H9 (cell line): ENCODE results near the gene GRK4. TPM values are rescaled to one million over a fixed set of nuclear protein-coding genes. Genes with fewer than 3 reads are reported as not detected.
"Not testable (repeated sequence)": the region's sequence is repeated elsewhere in the genome, so short reads cannot be mapped to it uniquely, and the experiment has no call there.

ENCODE experiments used
- DNase-seq: peaks from one replicate; pipeline ENCODE4 v3.0.0-alpha.2; 2017
- H2AFZ ChIP-seq: one replicate; pipeline ENCODE4 v1.6.1; 2013; ENCODE audit warnings: mild to moderate bottlenecking, low read length, control low read depth, moderate library complexity
- H2AK5ac ChIP-seq: 2 replicates; pipeline ENCODE4 v1.6.1; 2013; ENCODE audit warnings: low read length, control low read depth, mixed read lengths; ENCODE audit not compliant: insufficient read length
- H2BK120ac ChIP-seq: one replicate; pipeline ENCODE4 v1.6.1; 2013; ENCODE audit warnings: low read depth, mild to moderate bottlenecking, low read length, control low read depth, inconsistent platforms; ENCODE audit not compliant: poor library complexity, severe bottlenecking
- H2BK12ac ChIP-seq: 2 replicates; pipeline ENCODE4 v1.6.1; 2013; ENCODE audit warnings: low read length, control low read depth, mixed read lengths, low read depth; ENCODE audit not compliant: insufficient read length
- H2BK15ac ChIP-seq: 2 replicates; pipeline ENCODE4 v1.6.1; 2013; ENCODE audit warnings: low read depth, low read length, control low read depth
- H2BK20ac ChIP-seq: one replicate; pipeline ENCODE4 v1.6.1; 2013; ENCODE audit warnings: low read depth, mild to moderate bottlenecking, low read length, control low read depth, inconsistent platforms; ENCODE audit not compliant: poor library complexity, severe bottlenecking
- H2BK5ac ChIP-seq: 2 replicates; pipeline ENCODE4 v1.6.1; 2013; ENCODE audit warnings: low read length, control low read depth, mixed read lengths; ENCODE audit not compliant: insufficient read length
- H3K14ac ChIP-seq: 2 replicates; pipeline ENCODE4 v1.6.1; 2013; ENCODE audit warnings: low read length, control low read depth; ENCODE audit not compliant: insufficient read depth
- H3K18ac ChIP-seq: 2 replicates; pipeline ENCODE4 v1.6.1; 2013; ENCODE audit warnings: low read depth, mild to moderate bottlenecking, mixed read lengths, low read length, control low read depth; ENCODE audit not compliant: insufficient read length
- H3K23ac ChIP-seq: 2 replicates; pipeline ENCODE4 v1.6.1; 2013; ENCODE audit warnings: low read length, control low read depth, mixed read lengths, low read depth; ENCODE audit not compliant: insufficient read length
- H3K23me2 ChIP-seq: 2 replicates; pipeline ENCODE4 v1.6.1; 2013; ENCODE audit warnings: low read depth, mild to moderate bottlenecking, mixed read lengths, low read length, control low read depth; ENCODE audit not compliant: insufficient read length, poor library complexity, severe bottlenecking
- H3K27ac ChIP-seq: 2 replicates; pipeline ENCODE4 v1.5.1; 2013; ENCODE audit warnings: low read length, control low read depth, mixed read lengths, low read depth; ENCODE audit not compliant: insufficient read length
- H3K27me3 ChIP-seq: 2 replicates; pipeline ENCODE4 v1.6.1; 2013; ENCODE audit warnings: low read length, control low read depth, inconsistent platforms; ENCODE audit not compliant: insufficient read depth
- H3K4ac ChIP-seq: 2 replicates; pipeline ENCODE4 v1.6.1; 2013; ENCODE audit warnings: low read depth, mild to moderate bottlenecking, control low read depth, inconsistent platforms, low read length, moderate library complexity
- H3K4me1 ChIP-seq: 2 replicates; pipeline ENCODE4 v1.6.1; 2013; ENCODE audit warnings: low read length, control low read depth, inconsistent platforms; ENCODE audit not compliant: insufficient read depth
- H3K4me2 ChIP-seq: 2 replicates; pipeline ENCODE4 v1.6.1; 2013; ENCODE audit warnings: low read length, control low read depth, mixed read lengths; ENCODE audit not compliant: insufficient read length, insufficient read depth
- H3K56ac ChIP-seq: 2 replicates; pipeline ENCODE4 v1.6.1; 2013; ENCODE audit warnings: low read depth, mild to moderate bottlenecking, mixed read lengths, low read length, control low read depth; ENCODE audit not compliant: insufficient read length
- H3K79me1 ChIP-seq: 2 replicates; pipeline ENCODE4 v1.6.1; 2013; ENCODE audit warnings: low read depth, mild to moderate bottlenecking, moderate library complexity, low read length, control low read depth, inconsistent platforms; ENCODE audit not compliant: insufficient read depth, poor library complexity, severe bottlenecking
- H3K79me2 ChIP-seq: 2 replicates; pipeline ENCODE4 v1.6.1; 2013; ENCODE audit warnings: low read length, control low read depth, inconsistent platforms; ENCODE audit not compliant: insufficient read depth
- H3K9ac ChIP-seq: 2 replicates; pipeline ENCODE4 v1.6.1; 2013; ENCODE audit warnings: low read length, control low read depth, mixed read lengths; ENCODE audit not compliant: insufficient read length; ENCODE audit errors: extremely low read depth
- H3K9me3 ChIP-seq: one replicate; pipeline ENCODE4 v1.6.1; 2013; ENCODE audit warnings: low read depth, low read length, inconsistent platforms; ENCODE audit not compliant: control insufficient read depth
- H3T11ph ChIP-seq: one replicate; pipeline ENCODE4 v1.6.1; 2013; ENCODE audit warnings: mild to moderate bottlenecking, low read length, control low read depth, inconsistent platforms
- H4K20me1 ChIP-seq: one replicate; pipeline ENCODE4 v1.6.1; 2013; ENCODE audit not compliant: control insufficient read depth, insufficient read length, insufficient read depth
- H4K5ac ChIP-seq: 2 replicates; pipeline ENCODE4 v1.6.1; 2013; ENCODE audit warnings: low read depth, mild to moderate bottlenecking, mixed read lengths, low read length, control low read depth; ENCODE audit not compliant: insufficient read length
- H4K8ac ChIP-seq: replicated peaks from 2 replicates; pipeline ENCODE4 v1.6.1; 2013; ENCODE audit warnings: low read length, control low read depth, mixed read lengths, low read depth; ENCODE audit not compliant: insufficient read length
- H4K91ac ChIP-seq: 2 replicates; pipeline ENCODE4 v1.6.1; 2013; ENCODE audit warnings: low read depth, mild to moderate bottlenecking, moderate library complexity, mixed read lengths, low read length, control low read depth; ENCODE audit not compliant: insufficient read length
- H3K27ac Mint-ChIP-seq, 3 experiments: 2 replicates in 2 of 3; 3 replicates in 1 of 3; pipeline ENCODE4 v1.8.0; 2020 to 2021; ENCODE audit warnings: mixed read lengths in 3 of 3, mild to moderate bottlenecking in 1 of 3, moderate library complexity in 1 of 3
- H3K27me3 Mint-ChIP-seq: 2 replicates; pipeline ENCODE4 v1.8.0; 2021; ENCODE audit warnings: low read depth, mild to moderate bottlenecking, moderate library complexity, mixed read lengths
- H3K36me3 Mint-ChIP-seq, 3 experiments: 2 replicates in 2 of 3; 3 replicates in 1 of 3; pipeline ENCODE4 v1.8.0; 2020 to 2021; ENCODE audit warnings: low read depth in 3 of 3, mixed read lengths in 3 of 3; ENCODE audit not compliant: insufficient read depth in 1 of 3
- H3K4me1 Mint-ChIP-seq, 2 experiments: 2 replicates each; pipeline ENCODE4 v1.8.0; 2020; ENCODE audit warnings: mixed read lengths in 2 of 2
- H3K4me3 Mint-ChIP-seq, 2 experiments: 2 replicates in 1 of 2; 3 replicates in 1 of 2; pipeline ENCODE4 v1.8.0; 2020 to 2021; ENCODE audit warnings: mild to moderate bottlenecking in 2 of 2, mixed read lengths in 2 of 2, moderate library complexity in 1 of 2
- H3K9me3 Mint-ChIP-seq, 2 experiments: 2 replicates in 1 of 2; 3 replicates in 1 of 2; pipeline ENCODE4 v1.8.0; 2020; ENCODE audit warnings: mild to moderate bottlenecking in 2 of 2, mixed read lengths in 2 of 2, moderate library complexity in 1 of 2
- WGBS: extraction: QIAGEN DNeasy Blood & Tissue Kit; methylation state at CpG from one replicate; pipeline ENCODE4 v1.1.7; 2013; ENCODE audit warnings: missing lambda C conversion rate, low lambda C conversion rate, mixed read lengths; ENCODE audit not compliant: insufficient read length; ENCODE audit errors: extremely low coverage; 5-methylcytosine and 5-hydroxymethylcytosine counted together
- total RNA-seq: library from RNA; stranded (reverse); gene quantifications from 2 replicates; pipeline ENCODE4 v1.2.1, GENCODE V29; 2021
- TF ChIP-seq, protein P1 (sequence below): fragments of 200-600 bp; sonication (generic); conservative IDR thresholded peaks from 3 replicates; pipeline ENCODE4 v1.8.0; 2021; ENCODE audit warnings: antibody characterized with exemption, mild to moderate bottlenecking

GRK4 gene
- total RNA-seq, 1 experiment from 2014 or later = 4.8 TPM

DNA sequence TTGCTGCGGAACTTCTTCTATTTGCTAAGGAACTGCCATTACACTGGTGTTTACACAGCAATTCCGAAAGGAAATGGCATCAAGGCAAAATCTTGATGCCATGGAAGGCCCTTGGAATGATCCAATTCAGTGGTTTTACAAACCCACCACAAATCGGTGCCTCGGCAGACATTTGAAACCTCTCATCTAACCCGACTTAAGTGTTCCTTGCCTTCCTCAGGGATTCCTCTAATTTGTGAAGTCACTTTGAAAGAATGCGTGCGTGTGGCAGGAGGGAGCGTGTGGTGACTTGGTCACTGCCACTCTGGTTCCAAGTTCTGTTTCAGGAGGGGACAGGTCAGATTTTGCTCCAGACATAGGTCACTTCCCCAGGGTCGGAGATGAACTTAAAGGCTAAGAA is 4.9 kb upstream of the GRK4 start:
- no peak for DNase-seq
- no peak overlapping the region for H2BK5ac ChIP-seq
- Mint-ChIP-seq H3K4me3 (no peak overlapping the region; a peak in 1 of 5 replicates), H3K36me3 (peaks cover 62 to 66% (median 62%) of the 10 kb centered on the region in 3 experiments), H3K9me3 (peaks cover 33 to 35% of the 10 kb centered on the region in 2 experiments), H3K4me1 (peaks cover 10 to 18% of the 10 kb centered on the region in 2 experiments), H3K27me3 (no peaks in the 10 kb centered on the region), H3K27ac (peak overlapping the region in 1 of 3 experiments; percentile 76; a peak in 2 of 7 replicates)
- no peak overlapping the region for H3K14ac ChIP-seq
- H3K27me3 ChIP-seq = no peaks in the 10 kb centered on the region
- no peak overlapping the region for H4K8ac ChIP-seq
- H3K4me1 ChIP-seq = no peaks in the 10 kb centered on the region
- H3T11ph ChIP-seq = no peak overlapping the region
- no peak overlapping the region for H3K4me2 ChIP-seq
- no peak overlapping the region for H3K27ac ChIP-seq
- H2BK12ac ChIP-seq = no peak overlapping the region
- no peak overlapping the region for H3K9ac ChIP-seq
- no peaks in the 10 kb centered on the region for H3K79me2 ChIP-seq
- H3K9me3 ChIP-seq = peaks cover 14% of the 10 kb centered on the region
- no peak overlapping the region for H3K4ac ChIP-seq
- no peak overlapping the region for H3K56ac ChIP-seq
- H3K79me1 ChIP-seq = no peaks in the 10 kb centered on the region
- no peak overlapping the region for H2BK15ac ChIP-seq
- H2AK5ac ChIP-seq = no peak overlapping the region
- TF ChIP-seq, protein P1, sequence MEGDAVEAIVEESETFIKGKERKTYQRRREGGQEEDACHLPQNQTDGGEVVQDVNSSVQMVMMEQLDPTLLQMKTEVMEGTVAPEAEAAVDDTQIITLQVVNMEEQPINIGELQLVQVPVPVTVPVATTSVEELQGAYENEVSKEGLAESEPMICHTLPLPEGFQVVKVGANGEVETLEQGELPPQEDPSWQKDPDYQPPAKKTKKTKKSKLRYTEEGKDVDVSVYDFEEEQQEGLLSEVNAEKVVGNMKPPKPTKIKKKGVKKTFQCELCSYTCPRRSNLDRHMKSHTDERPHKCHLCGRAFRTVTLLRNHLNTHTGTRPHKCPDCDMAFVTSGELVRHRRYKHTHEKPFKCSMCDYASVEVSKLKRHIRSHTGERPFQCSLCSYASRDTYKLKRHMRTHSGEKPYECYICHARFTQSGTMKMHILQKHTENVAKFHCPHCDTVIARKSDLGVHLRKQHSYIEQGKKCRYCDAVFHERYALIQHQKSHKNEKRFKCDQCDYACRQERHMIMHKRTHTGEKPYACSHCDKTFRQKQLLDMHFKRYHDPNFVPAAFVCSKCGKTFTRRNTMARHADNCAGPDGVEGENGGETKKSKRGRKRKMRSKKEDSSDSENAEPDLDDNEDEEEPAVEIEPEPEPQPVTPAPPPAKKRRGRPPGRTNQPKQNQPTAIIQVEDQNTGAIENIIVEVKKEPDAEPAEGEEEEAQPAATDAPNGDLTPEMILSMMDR = no peak
- no peaks in the 10 kb centered on the region for H3K23me2 ChIP-seq
- H4K5ac ChIP-seq = no peak overlapping the region
- H2AFZ ChIP-seq = no peak overlapping the region
- H3K23ac ChIP-seq = no peak overlapping the region
- H4K20me1 ChIP-seq = no peaks in the 10 kb centered on the region
- no peak overlapping the region for H3K18ac ChIP-seq
- no peak overlapping the region for H2BK120ac ChIP-seq
- no peak overlapping the region for H2BK20ac ChIP-seq
- WGBS = no CpG with 5 or more reads among the region's 9 CpGs
- H4K91ac ChIP-seq = no peak overlapping the region

GRCh38 chr4:2960450-2960849 is 2.9 kb upstream of the GRK4 start:
- H3K18ac ChIP-seq, H3K23ac ChIP-seq, H3K79me2 ChIP-seq, H2BK15ac ChIP-seq, H3K4ac ChIP-seq, H2AK5ac ChIP-seq, H3K4me2 ChIP-seq, H3T11ph ChIP-seq, H2BK120ac ChIP-seq, H2AFZ ChIP-seq, H3K4me3 Mint-ChIP-seq, H3K9ac ChIP-seq, H3K4me1 ChIP-seq, DNase-seq, H3K56ac ChIP-seq, H2BK5ac ChIP-seq, H4K91ac ChIP-seq, H3K23me2 ChIP-seq, H4K5ac ChIP-seq, H2BK12ac ChIP-seq, H3K14ac ChIP-seq, H4K8ac ChIP-seq, H3K27me3 ChIP-seq, H4K20me1 ChIP-seq, H3K27ac Mint-ChIP-seq, H3K79me1 ChIP-seq, H2BK20ac ChIP-seq, H3K27ac ChIP-seq: not testable (repeated sequence)
- H3K27me3 Mint-ChIP-seq = peaks cover 13% of the 10 kb centered on the region
- WGBS = no CpG with 5 or more reads among the region's 4 CpGs
- H3K9me3 Mint-ChIP-seq = peaks cover 18 to 23% of the 10 kb centered on the region in 2 experiments
- H3K4me1 Mint-ChIP-seq = peaks cover 15 to 23% of the 10 kb centered on the region in 2 experiments
- H3K36me3 Mint-ChIP-seq = peaks cover 42 to 46% (median 43%) of the 10 kb centered on the region in 3 experiments
- H3K9me3 ChIP-seq = peaks cover 12% of the 10 kb centered on the region
